GM13976 (cell line): ENCODE data around the gene ACER2.
"Not testable (repeated sequence)": the region's sequence is repeated elsewhere in the genome, so short reads cannot be mapped to it uniquely, and the experiment has no call there.

ENCODE experiments used
- DNase-seq: peaks from one replicate; pipeline ENCODE4 v3.0.0; 2012; ENCODE audit warnings: low spot score
- CTCF ChIP-seq: IDR thresholded peaks from 2 replicates; pipeline ENCODE4 v1.5.1; 2012; ENCODE audit warnings: borderline replicate concordance, mild to moderate bottlenecking; ENCODE audit not compliant: insufficient read depth; ENCODE audit errors: extremely low read depth, missing control alignments, control extremely low read depth
- in situ Hi-C: fragments of 300-500 bp; cut with MboI; formaldehyde crosslinking; loops from one replicate; pipeline ENCODE4 v1.12.0; 2022; ENCODE audit warnings: low sequenced_read_pairs, mixed read lengths, inconsistent platforms; ENCODE audit not compliant: unreplicated experiment

The ACER2 gene

GRCh38 chr9:19376931-19377330 lies 31.9 kb upstream of the ACER2 start:
- TF ChIP-seq CTCF: no peak
- no peak for DNase-seq

DNA sequence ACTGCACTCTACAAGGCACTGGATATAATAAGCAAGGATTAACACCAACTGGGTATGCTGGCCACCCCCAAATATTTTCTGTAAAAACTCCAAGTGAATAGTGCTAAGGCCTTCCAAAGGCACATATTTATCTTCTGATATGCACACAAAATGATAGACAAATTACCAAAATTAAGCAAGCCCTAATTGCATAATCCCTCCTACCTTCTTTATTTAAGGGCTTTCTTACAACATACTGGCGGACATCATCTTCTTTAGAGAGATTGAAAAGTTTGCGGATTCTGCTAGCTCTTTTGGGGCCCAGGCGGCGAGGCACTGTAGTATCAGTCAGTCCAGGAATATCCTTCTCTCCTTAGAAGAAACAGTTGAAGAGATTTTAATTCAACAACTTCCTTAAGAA lies 30.6 kb upstream of the ACER2 start:
- no peak for TF ChIP-seq CTCF
- in situ Hi-C loops: no loop called here
- no peak for DNase-seq

More at GRCh38 chr9:19376931-19377330, 31.9 kb upstream of the ACER2 start:
- in situ Hi-C loops: no loop called here

- DNase-seq: no peak
- no peak for TF ChIP-seq CTCF
- in situ Hi-C loops: no loop called here
These were observed 30.2 kb upstream of the ACER2 start for GRCh38 chr9:19378647-19379046.

DNA sequence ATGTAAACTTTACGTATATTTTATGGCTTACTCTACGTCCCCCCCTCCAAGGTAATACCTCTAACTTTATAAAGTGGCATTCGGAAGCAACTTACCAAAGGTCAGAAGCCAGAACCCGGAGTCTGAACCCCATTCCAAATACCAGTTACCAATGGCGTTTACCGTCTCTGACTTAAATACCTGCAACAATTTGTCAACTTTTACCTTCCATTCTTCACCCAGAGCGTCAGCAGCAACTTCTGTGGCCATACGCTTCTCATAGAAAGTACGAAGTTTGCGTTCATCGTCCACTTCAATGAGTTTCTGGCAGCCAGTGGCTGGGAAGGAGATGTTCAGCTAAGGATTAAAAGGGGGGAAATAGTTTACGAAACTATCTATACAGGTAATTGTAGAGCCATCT lies 29.5 kb upstream of the ACER2 start:
- no peak for TF ChIP-seq CTCF
- in situ Hi-C loops: no loop called here
- DNase-seq: no peak

- TF ChIP-seq CTCF: no peak
- in situ Hi-C loops: no loop called here
- DNase-seq: peak; percentile 34
These were observed 29.1 kb upstream of the ACER2 start for GRCh38 chr9:19379697-19380046.

- no peak for TF ChIP-seq CTCF
These were observed 28.1 kb upstream of the ACER2 start for GRCh38 chr9:19380826-19381075.

DNA sequence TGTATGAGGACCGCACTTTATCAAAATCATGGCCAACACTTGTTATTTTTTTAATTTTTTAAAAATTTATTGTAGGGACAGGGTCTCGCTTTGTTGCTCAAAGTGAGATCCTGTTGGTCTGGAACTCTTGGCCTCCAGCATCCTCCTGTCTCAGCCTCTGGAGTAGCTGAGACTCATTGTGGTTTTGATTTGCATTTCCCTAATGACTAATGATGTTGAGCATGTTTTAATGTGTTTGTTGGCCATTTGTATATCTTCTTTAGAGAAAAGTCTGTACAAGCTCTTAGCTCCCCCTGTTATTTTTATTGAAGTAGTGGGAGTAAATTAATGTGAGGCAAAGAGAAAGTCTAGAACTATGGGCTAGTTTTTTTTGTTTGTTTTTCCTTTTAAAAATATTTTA lies 27.2 kb upstream of the ACER2 start:
- DNase-seq: no peak
- in situ Hi-C loops: no loop called here
- no peak for TF ChIP-seq CTCF

More at GRCh38 chr9:19380826-19381075, 28.1 kb upstream of the ACER2 start:
- DNase-seq: no peak
- in situ Hi-C loops: no loop called here

DNA sequence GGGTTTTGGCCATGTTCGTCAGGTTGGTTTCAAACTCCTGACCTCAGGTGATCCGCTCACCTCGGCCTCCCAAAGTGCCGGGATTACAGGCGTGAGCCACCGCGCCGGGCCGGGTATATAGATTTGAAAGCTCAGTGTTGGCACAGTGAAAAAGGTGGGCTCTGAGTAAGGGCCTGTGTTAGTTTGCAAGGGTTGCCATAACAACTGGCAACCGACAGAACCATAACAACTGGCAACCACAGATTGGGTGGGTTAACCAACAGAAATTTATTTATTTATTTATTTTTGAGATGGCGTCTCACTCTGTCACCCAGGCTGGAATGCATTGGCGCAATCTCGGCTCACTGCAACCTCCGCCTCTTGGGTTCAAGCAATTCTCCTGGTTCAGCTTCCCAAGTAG lies 23.6 kb upstream of the ACER2 start:
- in situ Hi-C loops, DNase-seq: not testable (repeated sequence)
